ENCODE measurements around the gene ABLIM3. TPM values are rescaled to one million over a fixed set of nuclear protein-coding genes. Genes with fewer than 3 reads are reported as not detected.

Gene ABLIM3
- total and polyA plus RNA-seq, 9 of the 15 experiments (the other 6 are each of a cell fraction or from before 2014, with no cell fraction given) = 0.03 to 0.38 (median 0.11) TPM

GRCh38 chr5:149280802-149281201, 139.5 kb downstream of the ABLIM3 start:
- Histone ChIP-seq H3K4me3 (no peak overlapping the region), H3K79me2 (ENCODE audit: control insufficient read depth, insufficient read depth, low read length) (no peaks in the 10 kb centered on the region), H3K27ac (ENCODE audit: extremely low read depth, low read depth, low read length) (no peak overlapping the region), H3K4me2 (ENCODE audit: insufficient read depth, low read length) (no peak overlapping the region), H3K36me3 (ENCODE audit: control insufficient read depth, insufficient read depth, low read length) (no peaks in the 10 kb centered on the region), H3K4me1 (replicated peaks in 1 of 2; ENCODE audit: control insufficient read depth in 2 of 2, insufficient read depth in 2 of 2, low read length in 2 of 2) (no peaks in the 10 kb centered on the region; a peak in 1 of 5 replicates), H4K20me1 (replicated peaks; ENCODE audit: control insufficient read depth, insufficient read depth, low read length) (no peaks in the 10 kb centered on the region), H3K9me1 (ENCODE audit: control insufficient read depth, insufficient read depth, low read length) (no peaks in the 10 kb centered on the region), H3K9me3 (replicated peaks; ENCODE audit: control insufficient read depth, insufficient read depth, low read depth, low read length) (no peaks in the 10 kb centered on the region), H3K27me3 (ENCODE audit: control insufficient read depth in 2 of 2, insufficient read depth in 2 of 2, low read length in 2 of 2) (peaks cover 31 to 45% of the 10 kb centered on the region in 2 experiments), H3K9ac (ENCODE audit: insufficient read depth in 1 of 2, low read depth in 2 of 2, low read length in 2 of 2) (no peak overlapping the region), H2AFZ (ENCODE audit: low read depth, low read length) (no peak overlapping the region)
- 2% methylated on average over 4 of the region's 4 CpGs for WGBS (ENCODE audit: insufficient coverage, low coverage, missing lambda C conversion rate)
- no TSS peak for BruUV-seq (replicated peaks)
- POLR2A ChIA-PET = interaction anchor here (0.6 to 0.7 kb wide), 2 partner anchors 168 to 386 kb away, joined by 3 to 4 read pairs; no protein-coding TSS in a partner anchor
- CTCF ChIA-PET (ENCODE audit: low intra/inter-chr PET ratio) = no interaction called here
- in situ Hi-C loops (cut with MboI) = no loop called here
- TF ChIP-seq STAT5A (IDR thresholded peaks at IDR 0.05; ENCODE audit: borderline replicate concordance, low read length) = no peak
- no peak for TF ChIP-seq MCM3 (IDR thresholded peaks at IDR 0.05)
- TF ChIP-seq KLF10 (CRISPR knock-in tag; IDR thresholded peaks at IDR 0.05) = no peak
- no peak for TF ChIP-seq TRIM28 (IDR thresholded peaks at IDR 0.05)
- no peak for TF ChIP-seq ZNF134 (CRISPR knock-in tag; conservative IDR thresholded peaks at IDR 0.05)
- TF ChIP-seq PURB (CRISPR knock-in tag; IDR thresholded peaks at IDR 0.05; ENCODE audit: low read depth) = no peak
- no peak for TF ChIP-seq TAF1 (IDR thresholded peaks at IDR 0.05; ENCODE audit: control insufficient read depth, extremely low read depth, insufficient read depth, low read length, severe bottlenecking)
- TF ChIP-seq HOXB6 (CRISPR knock-in tag; IDR thresholded peaks at IDR 0.05; ENCODE audit: borderline replicate concordance) = no peak
- no peak for TF ChIP-seq ZNF785 (CRISPR knock-in tag; IDR thresholded peaks at IDR 0.05)
- no peak for TF ChIP-seq TFAM (CRISPR knock-in tag; conservative IDR thresholded peaks at IDR 0.05)
- no peak for TF ChIP-seq JUND (IDR thresholded peaks at IDR 0.05; ENCODE audit: borderline replicate concordance, low read depth, low read length)
- TF ChIP-seq JUND (tag; IDR thresholded peaks at IDR 0.05; ENCODE audit: borderline replicate concordance, low read depth, low read length) = no peak
- TF ChIP-seq BRCA1 (IDR thresholded peaks at IDR 0.05) = no peak
- no peak for TF ChIP-seq BRCA1 (CRISPR knock-in tag; IDR thresholded peaks at IDR 0.05)
- TF ChIP-seq STAG1 (CRISPR knock-in tag; IDR thresholded peaks at IDR 0.05; ENCODE audit: borderline replicate concordance) = no peak
- TF ChIP-seq IRF2 (CRISPR knock-in tag; IDR thresholded peaks at IDR 0.05) = no peak
- TF ChIP-seq KLF6 (CRISPR knock-in tag; IDR thresholded peaks at IDR 0.05; ENCODE audit: borderline replicate concordance) = no peak
- TF ChIP-seq, protein P1, sequence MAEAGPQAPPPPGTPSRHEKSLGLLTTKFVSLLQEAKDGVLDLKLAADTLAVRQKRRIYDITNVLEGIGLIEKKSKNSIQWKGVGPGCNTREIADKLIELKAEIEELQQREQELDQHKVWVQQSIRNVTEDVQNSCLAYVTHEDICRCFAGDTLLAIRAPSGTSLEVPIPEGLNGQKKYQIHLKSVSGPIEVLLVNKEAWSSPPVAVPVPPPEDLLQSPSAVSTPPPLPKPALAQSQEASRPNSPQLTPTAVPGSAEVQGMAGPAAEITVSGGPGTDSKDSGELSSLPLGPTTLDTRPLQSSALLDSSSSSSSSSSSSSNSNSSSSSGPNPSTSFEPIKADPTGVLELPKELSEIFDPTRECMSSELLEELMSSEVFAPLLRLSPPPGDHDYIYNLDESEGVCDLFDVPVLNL (CRISPR knock-in tag; IDR thresholded peaks at IDR 0.05; ENCODE audit: low read depth) = no peak
- TF ChIP-seq TAF9B (IDR thresholded peaks at IDR 0.05; ENCODE audit: partially characterized antibody) = no peak
- DNase-seq (ENCODE audit: extremely low read depth in 1 of 4, low spot score in 3 of 4) (no peak), ATAC-seq (no peak), FAIRE-seq (no peak)
- intact Hi-C loops (cut with micrococcal nuclease) = no loop called here

Measured in K562 (cell line).